Mesenchymal stem cell (in vitro differentiated cells and primary cell): Measurements from ENCODE around the gene SKI.

Experiments used
- DNase-seq: peaks from one replicate; pipeline ENCODE4 v3.0.0-alpha.2; 2013
- H2AFZ ChIP-seq: one replicate; pipeline ENCODE4 v1.6.1; 2013; ENCODE audit warnings: low read depth, mild to moderate bottlenecking, control low read depth, inconsistent platforms, low read length, moderate library complexity
- H2AK5ac ChIP-seq: 2 replicates; pipeline ENCODE4 v1.6.1; 2013; ENCODE audit warnings: low read length, moderate library complexity, mild to moderate bottlenecking, inconsistent platforms; ENCODE audit not compliant: severe bottlenecking
- H2BK120ac ChIP-seq: one replicate; pipeline ENCODE4 v1.6.1; 2013; ENCODE audit warnings: low read depth, mild to moderate bottlenecking, inconsistent platforms, low read length, moderate library complexity
- H2BK12ac ChIP-seq, 2 experiments: one replicate each; pipeline ENCODE4 v1.6.1; 2013; ENCODE audit warnings: inconsistent platforms in 2 of 2, low read length in 2 of 2, mild to moderate bottlenecking in 2 of 2, moderate library complexity in 2 of 2, control low read depth in 1 of 2
- H2BK15ac ChIP-seq: one replicate; pipeline ENCODE4 v1.6.1; 2013; ENCODE audit warnings: mild to moderate bottlenecking, low read depth, inconsistent platforms; ENCODE audit not compliant: poor library complexity, severe bottlenecking
- H2BK5ac ChIP-seq: 2 replicates; pipeline ENCODE4 v1.6.1; 2013; ENCODE audit warnings: low read depth, mild to moderate bottlenecking, low read length, control low read depth, inconsistent platforms; ENCODE audit not compliant: poor library complexity, severe bottlenecking
- H3K14ac ChIP-seq, 2 experiments: one replicate each; pipeline ENCODE4 v1.6.1; 2013; ENCODE audit warnings: inconsistent platforms in 2 of 2, low read length in 2 of 2, control low read depth in 1 of 2, mild to moderate bottlenecking in 1 of 2, moderate library complexity in 1 of 2
- H3K18ac ChIP-seq, 2 experiments: one replicate each; pipeline ENCODE4 v1.6.1; 2013; ENCODE audit warnings: inconsistent platforms in 2 of 2, low read length in 2 of 2, control low read depth in 1 of 2, low read depth in 1 of 2, mild to moderate bottlenecking in 1 of 2
- H3K23ac ChIP-seq, 2 experiments: one replicate each; pipeline ENCODE4 v1.6.1; 2013; ENCODE audit warnings: inconsistent platforms in 2 of 2, low read length in 2 of 2, mild to moderate bottlenecking in 2 of 2, moderate library complexity in 2 of 2, control low read depth in 1 of 2
- H3K27ac ChIP-seq: 2 replicates; pipeline ENCODE4 v1.5.1; 2013; ENCODE audit warnings: mild to moderate bottlenecking, moderate library complexity, low read length, control low read depth, inconsistent platforms; ENCODE audit not compliant: poor library complexity, severe bottlenecking
- H3K27me3 ChIP-seq, 2 experiments: 2 replicates each; pipeline versions ENCODE4 v1.6.1 to v1.7.0; 2013; ENCODE audit warnings: low read length in 2 of 2, mild to moderate bottlenecking in 2 of 2, moderate library complexity in 2 of 2, control low read depth in 1 of 2, inconsistent platforms in 1 of 2; ENCODE audit not compliant: control insufficient read depth in 1 of 2, insufficient read depth in 1 of 2
- H3K36me3 ChIP-seq, 2 experiments: 2 replicates each; pipeline versions ENCODE4 v1.6.1 to v1.7.0; 2013; ENCODE audit warnings: low read length in 2 of 2, control low read depth in 1 of 2, inconsistent platforms in 1 of 2, low read depth in 1 of 2, mild to moderate bottlenecking in 1 of 2; ENCODE audit not compliant: insufficient read depth in 2 of 2, control insufficient read depth in 1 of 2
- H3K4ac ChIP-seq, 2 experiments: one replicate each; pipeline ENCODE4 v1.6.1; 2013; ENCODE audit warnings: inconsistent platforms in 2 of 2, low read length in 2 of 2, mild to moderate bottlenecking in 2 of 2, moderate library complexity in 2 of 2, control low read depth in 1 of 2, low read depth in 1 of 2
- H3K4me1 ChIP-seq: 2 replicates; pipeline ENCODE4 v1.6.1; 2013; ENCODE audit warnings: low read depth, low read length, control low read depth; ENCODE audit not compliant: control insufficient read depth, insufficient read depth
- H3K4me2 ChIP-seq: 2 replicates; pipeline ENCODE4 v1.6.1; 2013; ENCODE audit warnings: low read length, mild to moderate bottlenecking, inconsistent platforms; ENCODE audit not compliant: poor library complexity, severe bottlenecking
- H3K4me3 ChIP-seq, 2 experiments: 2 replicates each; pipeline versions ENCODE4 v1.5.1 to v1.7.0; 2013; ENCODE audit warnings: low read length in 2 of 2, mild to moderate bottlenecking in 2 of 2, control low read depth in 1 of 2, low read depth in 1 of 2; ENCODE audit not compliant: insufficient read depth in 1 of 2
- H3K79me1 ChIP-seq: replicated peaks from 2 replicates; pipeline ENCODE4 v1.6.1; 2013; ENCODE audit warnings: mild to moderate bottlenecking, control low read depth, low read length, inconsistent platforms; ENCODE audit not compliant: poor library complexity, severe bottlenecking
- H3K9ac ChIP-seq: 2 replicates; pipeline ENCODE4 v1.7.0; 2013; ENCODE audit warnings: mild to moderate bottlenecking, low read length, moderate library complexity
- H3K9me3 ChIP-seq: 2 replicates; pipeline ENCODE4 v1.7.0; 2013; ENCODE audit warnings: mild to moderate bottlenecking, low read length; ENCODE audit not compliant: control insufficient read depth
- H4K8ac ChIP-seq: one replicate; pipeline ENCODE4 v1.6.1; 2013; ENCODE audit warnings: inconsistent platforms, mild to moderate bottlenecking, low read length, moderate library complexity
- H4K91ac ChIP-seq: one replicate; pipeline ENCODE4 v1.6.1; 2013; ENCODE audit warnings: mild to moderate bottlenecking, low read length, inconsistent platforms
- WGBS: methylation state at CpG from one replicate; pipeline ENCODE4 v1.1.7; 2013; ENCODE audit warnings: mixed read lengths; 5-methylcytosine and 5-hydroxymethylcytosine counted together

Gene SKI

GRCh38 chr1:2238361-2239012 is 10.4 kb downstream of the SKI start:
- no peak overlapping the region for H2AK5ac ChIP-seq
- no peaks in the 10 kb centered on the region for H3K27me3 ChIP-seq
- no peak overlapping the region for H4K8ac ChIP-seq
- no peak overlapping the region for H2AFZ ChIP-seq
- H3K4me2 ChIP-seq = no peak overlapping the region
- H3K4me1 ChIP-seq = peaks cover 70% of the 10 kb centered on the region
- no peak overlapping the region for H3K4ac ChIP-seq
- H3K79me1 ChIP-seq = no peaks in the 10 kb centered on the region
- no peaks in the 10 kb centered on the region for H3K9me3 ChIP-seq
- H3K9ac ChIP-seq = peak overlapping the region; percentile 38
- peak overlapping the region in 1 of 2 experiments; percentile 28 for H3K18ac ChIP-seq
- WGBS = 93% methylated on average over 24 of the region's 25 CpGs
- H2BK12ac ChIP-seq = no peak overlapping the region
- H3K27ac ChIP-seq = no peak overlapping the region
- peak overlapping the region in 1 of 2 experiments; percentile 38 for H3K14ac ChIP-seq
- no peak overlapping the region for H3K4me3 ChIP-seq
- H2BK15ac ChIP-seq = no peak overlapping the region
- peaks cover 6 to 52% of the 10 kb centered on the region in 2 experiments for H3K36me3 ChIP-seq
- DNase-seq = no peak
- H2BK5ac ChIP-seq = no peak overlapping the region
- peak overlapping the region; percentile 54 for H4K91ac ChIP-seq
- no peak overlapping the region for H2BK120ac ChIP-seq
- no peak overlapping the region for H3K23ac ChIP-seq

GRCh38 chr1:2239013-2239370 is 10.9 kb downstream of the SKI start:
- Histone ChIP-seq H2BK15ac (no peak overlapping the region), H3K23ac (no peak overlapping the region)
- 93% methylated on average over 3 of the region's 6 CpGs for WGBS

GRCh38 chr1:2239384-2239985 is 11.4 kb downstream of the SKI start:
- no peak overlapping the region for H2AK5ac ChIP-seq
- H3K27ac ChIP-seq = no peak overlapping the region
- 96% methylated on average over 30 of the region's 30 CpGs for WGBS

More at GRCh38 chr1:2239013-2239370, 10.9 kb downstream of the SKI start:
- no peaks in the 10 kb centered on the region for H3K9me3 ChIP-seq
- H3K14ac ChIP-seq = no peak overlapping the region
- H3K18ac ChIP-seq = no peak overlapping the region
- H4K91ac ChIP-seq = peak overlapping the region; percentile 54
- H3K79me1 ChIP-seq = no peaks in the 10 kb centered on the region
- H3K4ac ChIP-seq = no peak overlapping the region
- H2BK5ac ChIP-seq = no peak overlapping the region
- H2BK120ac ChIP-seq = no peak overlapping the region
- no peak overlapping the region for H4K8ac ChIP-seq
- H3K4me3 ChIP-seq = no peak overlapping the region
- no peak for DNase-seq
- H3K9ac ChIP-seq = no peak overlapping the region
- H2AFZ ChIP-seq = no peak overlapping the region
- H2BK12ac ChIP-seq = no peak overlapping the region
- H3K4me2 ChIP-seq = no peak overlapping the region
- H3K4me1 ChIP-seq = peaks cover 66% of the 10 kb centered on the region
- no peak overlapping the region for H2AK5ac ChIP-seq
- no peak overlapping the region for H3K27ac ChIP-seq
- H3K27me3 ChIP-seq = no peaks in the 10 kb centered on the region
- H3K36me3 ChIP-seq = peaks cover 7 to 53% of the 10 kb centered on the region in 2 experiments

GRCh38 chr1:2240270-2241156 is 12.4 kb downstream of the SKI start:
- Histone ChIP-seq H3K14ac (peak overlapping the region in 1 of 2 experiments; percentile 32), H3K9ac (peak overlapping the region; percentile 24), H3K4me1 (peaks cover 56% of the 10 kb centered on the region), H3K27ac (no peak overlapping the region), H3K79me1 (no peaks in the 10 kb centered on the region), H3K4me2 (no peak overlapping the region), H2AFZ (no peak overlapping the region), H3K9me3 (no peaks in the 10 kb centered on the region), H2BK15ac (no peak overlapping the region), H3K27me3 (no peaks in the 10 kb centered on the region), H2BK120ac (no peak overlapping the region), H3K4ac (no peak overlapping the region), H4K91ac (no peak overlapping the region), H3K4me3 (no peak overlapping the region), H2BK12ac (no peak overlapping the region), H2AK5ac (no peak overlapping the region), H3K23ac (peak overlapping the region in 1 of 2 experiments; percentile 19), H3K18ac (peak overlapping the region in 1 of 2 experiments; percentile 18), H4K8ac (no peak overlapping the region), H3K36me3 (peaks cover 7 to 53% of the 10 kb centered on the region in 2 experiments), H2BK5ac (no peak overlapping the region)
- DNase-seq = peak; percentile 49
- 91% methylated on average over 30 of the region's 30 CpGs for WGBS

More at GRCh38 chr1:2239384-2239985, 11.4 kb downstream of the SKI start:
- Histone ChIP-seq H3K14ac (no peak overlapping the region), H3K9ac (peak overlapping the region; percentile 24), H3K36me3 (peaks cover 7 to 53% of the 10 kb centered on the region in 2 experiments), H3K79me1 (no peaks in the 10 kb centered on the region), H2AFZ (no peak overlapping the region), H3K18ac (no peak overlapping the region), H4K91ac (no peak overlapping the region), H3K4me2 (no peak overlapping the region), H3K4me3 (no peak overlapping the region), H3K4me1 (peaks cover 61% of the 10 kb centered on the region), H3K27me3 (no peaks in the 10 kb centered on the region), H2BK15ac (no peak overlapping the region), H2BK12ac (no peak overlapping the region), H3K23ac (no peak overlapping the region), H4K8ac (no peak overlapping the region), H2BK5ac (no peak overlapping the region), H2BK120ac (no peak overlapping the region), H3K4ac (no peak overlapping the region), H3K9me3 (no peaks in the 10 kb centered on the region)
- no peak for DNase-seq
